ENCODE data around the gene ST7. TPM values are rescaled to one million over a fixed set of nuclear protein-coding genes. Genes with fewer than 3 reads are reported as not detected.

The ST7 gene
- total and polyA plus RNA-seq, 2 donors, result 14.7 to 26.6 TPM

DNA sequence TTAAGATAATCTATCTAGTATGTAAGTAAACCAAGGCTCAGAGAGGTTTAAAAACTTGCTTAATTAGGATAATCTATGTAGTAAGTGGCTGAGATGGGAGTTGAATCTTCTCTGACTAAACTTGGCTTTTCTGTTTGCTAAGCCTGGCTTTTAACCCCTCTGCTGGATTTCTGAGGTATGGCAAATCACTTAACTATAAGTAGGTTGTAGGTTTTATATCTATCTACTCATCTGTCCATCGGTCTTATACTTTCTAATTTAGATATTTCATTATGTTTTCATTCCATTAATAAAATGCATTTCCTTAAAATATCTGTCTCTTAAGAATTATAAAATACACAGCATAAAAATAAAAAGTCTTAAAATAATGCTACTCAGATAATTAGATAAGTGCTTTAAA, 59.4 kb downstream of the ST7 start:
- Histone ChIP-seq H3K36me3 (ENCODE audit: insufficient read depth) (no peaks in the 10 kb centered on the region), H3K4me3 (ENCODE audit: low read depth, low read length) (no peak overlapping the region), H3K4me1 (ENCODE audit: insufficient read depth) (no peaks in the 10 kb centered on the region), H3K27ac (ENCODE audit: low read depth) (no peak overlapping the region)
- DNase-seq (ENCODE audit: extremely low spot score), result no peak
- WGBS, result 86% methylated on average over 1 of the region's 1 CpG

DNA sequence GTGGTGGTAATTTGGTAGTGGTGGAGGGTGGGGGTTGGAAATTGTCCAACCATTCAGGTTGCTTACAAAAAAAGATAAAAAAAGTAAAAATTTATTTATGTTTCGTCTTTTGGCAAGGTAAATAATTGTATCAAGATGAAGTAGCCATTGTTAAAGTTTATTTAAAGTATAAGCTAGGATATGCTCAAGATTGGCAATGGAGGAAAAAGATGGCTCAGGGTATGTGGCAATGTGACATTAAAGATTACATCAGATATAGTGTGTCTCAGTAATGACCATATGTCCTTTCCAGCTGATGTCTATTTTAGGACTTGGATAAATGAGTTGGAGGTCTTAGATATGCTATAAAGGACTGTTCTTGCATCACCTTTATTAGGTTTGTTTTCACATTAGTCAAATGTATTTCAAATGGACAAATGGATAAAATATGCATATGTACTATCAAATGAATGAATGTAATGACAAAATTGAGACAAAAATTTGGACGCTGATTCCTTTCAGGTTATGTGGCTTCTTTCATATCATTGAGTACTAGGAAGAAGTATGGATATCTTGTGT, 60.9 kb downstream of the ST7 start:
- Histone ChIP-seq H3K27ac (ENCODE audit: low read depth) (no peak overlapping the region), H3K4me3 (ENCODE audit: low read depth, low read length) (no peak overlapping the region), H3K36me3 (ENCODE audit: insufficient read depth) (no peaks in the 10 kb centered on the region), H3K4me1 (ENCODE audit: insufficient read depth) (peaks cover 1% of the 10 kb centered on the region)
- 64% methylated on average over 2 of the region's 2 CpGs for WGBS
- no peak for DNase-seq (ENCODE audit: extremely low spot score)

DNA sequence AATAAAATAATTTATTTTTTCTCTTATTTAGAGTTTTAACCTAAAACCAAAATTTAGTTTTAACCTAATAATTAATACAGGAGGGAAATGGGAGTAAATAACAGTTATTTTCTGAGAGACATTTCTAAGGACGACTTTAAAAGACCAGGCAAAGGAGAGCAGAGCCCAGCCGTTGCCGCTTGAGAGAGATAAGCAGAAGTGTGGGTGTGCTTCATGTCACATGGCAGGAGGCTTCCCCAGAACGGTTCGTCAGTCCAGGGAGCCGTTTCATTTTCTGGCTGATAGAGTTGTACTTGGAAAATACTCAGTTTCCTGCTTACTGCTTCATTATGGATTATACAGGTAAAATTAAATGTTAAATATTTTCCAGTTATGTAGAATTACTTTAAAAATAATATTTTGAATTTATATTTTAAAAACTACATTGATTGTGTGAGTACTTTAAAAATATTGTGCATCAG, 61.4 kb downstream of the ST7 start:
- no peak overlapping the region for H3K27ac ChIP-seq (ENCODE audit: low read depth)
- no peak overlapping the region for H3K4me3 ChIP-seq (ENCODE audit: low read depth, low read length)
- H3K4me1 ChIP-seq (ENCODE audit: insufficient read depth), result peaks cover 1% of the 10 kb centered on the region
- WGBS, result 6% methylated on average over 6 of the region's 6 CpGs
- DNase-seq (ENCODE audit: extremely low spot score), result no peak
- H3K36me3 ChIP-seq (ENCODE audit: insufficient read depth), result no peaks in the 10 kb centered on the region

DNA sequence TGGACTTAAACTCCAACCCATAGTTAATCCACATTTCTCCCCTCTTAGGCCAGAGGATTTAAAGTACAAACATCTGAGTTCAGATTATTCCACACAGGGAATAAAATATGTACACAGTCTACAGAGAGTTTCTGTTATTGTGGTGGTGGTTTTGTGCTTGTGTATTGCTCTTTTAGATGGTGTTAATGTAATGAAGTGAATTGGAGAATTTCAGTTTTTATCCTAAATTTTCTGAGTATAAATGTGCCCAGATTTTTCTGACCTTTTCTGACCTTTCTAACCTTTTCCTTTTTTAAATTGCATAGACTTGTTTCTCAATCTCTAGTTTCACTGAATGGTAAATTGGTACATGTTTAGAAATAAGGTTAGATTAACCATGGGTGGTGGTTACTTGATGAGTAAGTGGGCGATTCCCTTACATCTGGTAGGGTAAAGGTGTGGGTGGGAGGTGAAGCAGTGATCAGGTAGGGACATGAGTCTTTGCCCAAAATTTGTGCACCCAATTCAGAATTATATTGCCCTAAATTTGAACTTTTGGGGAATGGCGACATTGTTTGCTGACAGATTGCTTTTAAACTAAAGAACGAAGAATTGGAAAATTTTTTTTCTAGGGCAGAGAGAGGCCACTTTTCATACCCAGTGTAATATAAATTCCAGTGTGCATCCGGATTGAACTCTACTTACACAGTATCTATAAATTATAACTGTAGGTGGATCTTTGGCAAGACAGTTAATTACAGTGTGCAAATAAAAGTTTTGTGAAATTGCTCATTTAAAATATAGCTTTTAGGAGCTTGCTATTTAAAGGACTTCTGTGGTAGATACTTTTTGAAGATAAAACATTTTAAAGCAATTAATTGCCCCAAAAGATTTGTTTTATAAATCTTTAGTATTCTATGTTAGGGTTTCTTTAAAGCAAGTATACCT, 62.2 kb downstream of the ST7 start:
- no peak overlapping the region for H3K27ac ChIP-seq (ENCODE audit: low read depth)
- WGBS, result 86% methylated on average over 4 of the region's 4 CpGs
- H3K4me3 ChIP-seq (ENCODE audit: low read depth, low read length), result no peak overlapping the region

DNA sequence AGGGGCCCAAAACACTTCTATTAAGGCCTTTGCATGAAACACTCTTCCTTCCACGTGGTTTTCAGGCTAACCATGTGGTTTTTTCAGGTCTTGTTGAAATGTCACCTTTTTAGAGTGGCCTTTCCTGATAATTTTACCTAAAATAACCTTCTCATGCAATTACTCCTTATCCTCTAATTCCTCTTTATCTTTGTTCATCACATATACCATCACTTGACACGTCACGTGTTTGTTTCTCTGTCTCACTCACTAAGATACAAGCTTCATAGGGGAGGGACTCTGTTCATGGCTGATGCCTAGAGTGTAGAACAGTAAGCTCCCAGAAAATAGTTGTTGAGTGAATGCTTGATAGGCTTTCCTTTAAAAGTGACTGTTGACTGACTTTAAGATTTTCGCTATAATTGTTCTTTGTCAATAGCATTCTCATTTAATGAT, 63.7 kb downstream of the ST7 start:
- Histone ChIP-seq H3K4me3 (ENCODE audit: low read depth, low read length) (no peak overlapping the region), H3K4me1 (ENCODE audit: insufficient read depth) (peaks cover 1% of the 10 kb centered on the region), H3K27ac (ENCODE audit: low read depth) (no peak overlapping the region), H3K36me3 (ENCODE audit: insufficient read depth) (no peaks in the 10 kb centered on the region)
- 90% methylated on average over 4 of the region's 4 CpGs for WGBS
- no peak for DNase-seq (ENCODE audit: extremely low spot score)

More for the DNA sequence above, 62.2 kb downstream of the ST7 start:
- H3K36me3 ChIP-seq (ENCODE audit: insufficient read depth), result no peaks in the 10 kb centered on the region
- peaks cover 1% of the 10 kb centered on the region for H3K4me1 ChIP-seq (ENCODE audit: insufficient read depth)
- no peak for DNase-seq (ENCODE audit: extremely low spot score)

DNA sequence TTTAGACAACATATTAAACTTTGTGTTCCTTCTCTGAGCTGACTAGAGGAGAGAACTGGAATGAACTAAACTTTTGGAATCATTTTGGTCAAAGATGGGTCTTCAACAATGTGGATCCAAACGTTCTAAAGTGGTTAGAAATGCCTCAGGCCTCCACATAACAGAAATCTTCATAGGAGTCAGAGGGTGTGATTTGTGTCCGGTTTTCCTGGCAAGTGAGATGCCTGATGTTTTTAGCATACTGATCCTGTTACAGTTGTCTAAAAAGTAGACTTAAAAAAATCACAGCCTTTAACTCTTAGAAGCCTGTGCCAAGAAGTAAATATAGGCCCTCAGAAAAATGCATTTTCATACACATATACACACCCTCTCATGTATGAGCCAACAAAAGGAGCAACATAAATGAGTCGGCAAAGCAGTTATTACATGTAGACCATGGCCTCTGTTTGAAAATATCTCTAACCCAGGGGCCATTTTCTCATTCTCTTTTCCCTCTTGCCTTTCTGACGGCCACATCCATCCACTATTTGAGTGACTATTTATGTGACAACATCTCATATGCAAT, 64.5 kb downstream of the ST7 start:
- peaks cover 1% of the 10 kb centered on the region for H3K4me1 ChIP-seq (ENCODE audit: insufficient read depth)
- DNase-seq (ENCODE audit: extremely low spot score), result no peak
- H3K4me3 ChIP-seq (ENCODE audit: low read depth, low read length), result no peak overlapping the region
- no peak overlapping the region for H3K27ac ChIP-seq (ENCODE audit: low read depth)
- no peaks in the 10 kb centered on the region for H3K36me3 ChIP-seq (ENCODE audit: insufficient read depth)
- WGBS, result 66% methylated on average over 4 of the region's 4 CpGs

DNA sequence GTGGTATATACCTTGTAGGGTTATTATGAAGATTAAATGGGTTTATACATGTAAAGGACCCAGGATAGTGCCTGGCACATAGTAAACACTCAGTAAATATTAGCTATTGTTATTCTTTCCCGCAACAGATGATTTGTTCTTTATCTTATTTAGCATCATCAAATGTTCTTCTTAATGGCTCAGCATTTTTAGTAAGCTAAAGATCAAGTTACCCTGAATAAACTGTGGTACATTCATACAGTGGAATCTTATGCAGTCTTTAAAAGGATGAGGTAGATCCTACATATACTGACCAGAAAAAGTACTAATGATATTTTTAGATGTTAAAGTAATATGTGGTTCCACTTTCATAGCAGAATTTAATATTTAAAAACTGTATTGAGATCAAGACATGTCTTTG, 65.4 kb downstream of the ST7 start:
- Histone ChIP-seq H3K4me3 (ENCODE audit: low read depth, low read length) (no peak overlapping the region), H3K27ac (ENCODE audit: low read depth) (no peak overlapping the region), H3K36me3 (ENCODE audit: insufficient read depth) (no peaks in the 10 kb centered on the region), H3K4me1 (ENCODE audit: insufficient read depth) (peaks cover 1% of the 10 kb centered on the region)
- DNase-seq (ENCODE audit: extremely low spot score), result no peak
- 91% methylated on average over 1 of the region's 1 CpG for WGBS

DNA sequence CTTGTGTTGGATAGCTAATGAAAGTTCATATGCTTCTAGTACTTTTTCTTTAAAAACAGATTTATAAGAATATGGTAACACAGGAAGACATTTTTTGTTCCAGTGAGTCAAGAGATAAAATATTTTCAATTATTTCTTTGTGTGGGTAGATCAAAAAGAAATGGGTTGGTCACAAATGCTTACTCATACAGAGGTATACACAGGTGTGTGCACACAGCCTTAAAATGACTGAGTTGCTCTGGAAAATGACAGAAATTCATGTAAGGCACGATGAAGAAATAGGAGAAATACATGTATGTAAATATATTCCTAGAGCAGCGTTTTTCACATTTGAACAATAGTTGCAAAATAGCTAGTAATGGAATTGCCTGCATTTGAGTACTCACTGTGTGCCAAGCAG, 66.0 kb downstream of the ST7 start:
- no peaks in the 10 kb centered on the region for H3K36me3 ChIP-seq (ENCODE audit: insufficient read depth)
- H3K27ac ChIP-seq (ENCODE audit: low read depth), result no peak overlapping the region
- WGBS, result 92% methylated on average over 2 of the region's 2 CpGs
- peaks cover 1% of the 10 kb centered on the region for H3K4me1 ChIP-seq (ENCODE audit: insufficient read depth)
- no peak for DNase-seq (ENCODE audit: extremely low spot score)
- no peak overlapping the region for H3K4me3 ChIP-seq (ENCODE audit: low read depth, low read length)

DNA sequence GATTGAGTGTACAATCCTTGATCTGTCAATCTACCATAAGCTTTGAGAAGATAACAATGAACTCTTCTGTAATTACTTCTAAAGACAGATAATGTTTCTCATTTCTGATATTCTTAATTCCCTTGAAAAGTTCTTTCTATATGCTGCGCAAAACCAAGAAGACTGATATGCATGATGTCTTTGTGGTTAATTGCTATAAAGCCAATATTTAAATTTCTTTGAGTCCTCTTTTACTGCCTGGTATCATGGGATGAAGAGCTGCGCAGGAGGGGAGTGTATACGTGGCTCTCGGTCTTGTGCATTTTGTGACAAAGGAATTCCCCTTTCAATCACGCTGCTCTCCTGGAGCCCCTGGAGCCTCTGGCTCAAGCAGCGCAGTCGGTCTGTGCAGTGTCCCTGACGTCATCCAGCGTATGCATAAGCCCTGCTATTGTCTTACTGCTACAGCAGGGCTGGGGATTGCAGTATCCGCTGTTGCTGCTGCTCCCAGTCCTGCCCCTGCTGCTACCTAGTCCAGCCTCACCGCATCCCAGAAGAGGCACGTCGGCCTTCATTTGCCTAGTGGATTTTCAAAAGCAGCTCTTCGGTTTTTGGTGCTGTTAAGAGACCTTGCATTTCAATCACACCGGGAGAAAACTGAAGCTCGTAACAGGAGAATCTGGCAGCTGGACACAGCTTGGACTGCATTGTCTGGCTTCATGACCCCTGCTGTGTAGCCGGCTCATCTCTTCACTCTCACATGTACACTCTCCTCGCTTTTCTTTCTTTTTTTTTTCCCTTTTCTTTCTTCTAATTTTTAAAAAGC, 66.7 kb downstream of the ST7 start:
- peaks cover 1% of the 10 kb centered on the region for H3K4me1 ChIP-seq (ENCODE audit: insufficient read depth)
- peak; percentile 80 for DNase-seq (ENCODE audit: extremely low spot score)
- H3K36me3 ChIP-seq (ENCODE audit: insufficient read depth), result no peaks in the 10 kb centered on the region
- H3K27ac ChIP-seq (ENCODE audit: low read depth), result no peak overlapping the region
- no peak overlapping the region for H3K4me3 ChIP-seq (ENCODE audit: low read depth, low read length)
- 17% methylated on average over 18 of the region's 18 CpGs for WGBS

DNA sequence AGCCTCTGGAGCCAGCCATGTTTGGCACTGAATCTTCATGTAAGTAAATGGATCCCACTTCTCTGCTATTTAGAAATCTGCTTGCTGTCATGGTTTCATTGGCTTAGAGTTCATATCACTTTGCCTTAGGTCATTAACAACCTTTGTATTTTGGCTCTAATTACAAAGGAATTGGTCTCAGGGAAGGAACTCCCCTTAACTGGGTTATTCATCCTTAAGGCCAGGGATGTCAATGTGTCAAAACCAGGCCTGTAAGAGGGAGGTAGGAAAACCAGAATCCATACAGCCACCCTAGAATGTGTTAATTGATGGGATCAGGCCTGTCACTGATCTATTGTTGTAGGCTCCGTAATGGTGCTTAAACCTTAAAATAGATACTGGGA, 67.3 kb downstream of the ST7 start:
- Histone ChIP-seq H3K4me1 (ENCODE audit: insufficient read depth) (peaks cover 1% of the 10 kb centered on the region), H3K36me3 (ENCODE audit: insufficient read depth) (no peaks in the 10 kb centered on the region), H3K4me3 (ENCODE audit: low read depth, low read length) (no peak overlapping the region), H3K27ac (ENCODE audit: low read depth) (no peak overlapping the region)
- 31% methylated on average over 1 of the region's 1 CpG for WGBS
- no peak for DNase-seq (ENCODE audit: extremely low spot score)

DNA sequence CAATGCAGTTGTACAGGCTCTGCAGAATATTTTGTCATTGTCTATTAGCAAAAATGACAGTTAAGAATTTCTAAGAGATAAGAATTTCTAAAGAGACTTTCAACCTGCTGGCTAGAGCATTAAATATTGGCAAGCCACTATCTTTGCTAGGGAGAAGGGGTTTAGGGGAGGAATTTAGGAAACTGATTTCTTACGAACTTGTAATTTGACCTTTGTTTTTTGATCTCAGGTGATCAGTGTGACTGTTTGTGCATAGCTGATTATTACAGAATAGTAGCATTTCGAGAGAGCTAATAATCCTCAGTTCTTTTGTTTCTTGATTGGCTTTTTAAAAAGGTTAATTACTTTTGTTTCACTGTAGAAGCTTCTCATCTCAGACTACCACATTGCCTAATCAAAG, 68.1 kb downstream of the ST7 start:
- Histone ChIP-seq H3K27ac (ENCODE audit: low read depth) (no peak overlapping the region), H3K4me3 (ENCODE audit: low read depth, low read length) (no peak overlapping the region), H3K36me3 (ENCODE audit: insufficient read depth) (no peaks in the 10 kb centered on the region), H3K4me1 (ENCODE audit: insufficient read depth) (peaks cover 1% of the 10 kb centered on the region)
- DNase-seq (ENCODE audit: extremely low spot score), result no peak
- WGBS, result 74% methylated on average over 2 of the region's 2 CpGs

DNA sequence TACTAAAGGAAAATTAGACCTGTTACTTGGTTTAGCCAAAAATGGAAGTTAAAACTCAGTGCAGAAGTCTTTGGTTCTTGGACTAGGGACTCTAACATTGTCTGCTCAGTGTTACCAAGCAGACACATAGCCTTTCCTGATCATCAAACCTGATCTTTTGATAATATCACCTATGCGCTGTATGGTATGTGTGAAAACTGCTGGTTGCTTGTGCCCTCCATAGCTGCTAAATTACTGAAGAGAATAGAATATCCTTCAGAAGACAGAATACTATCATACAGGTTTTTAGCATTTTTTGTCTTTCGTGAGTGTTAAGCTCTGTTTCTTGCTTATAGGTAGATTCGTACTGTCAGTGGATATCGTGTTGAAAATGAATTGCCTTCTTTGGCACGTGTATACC, 68.7 kb downstream of the ST7 start:
- 89% methylated on average over 5 of the region's 5 CpGs for WGBS
- Histone ChIP-seq H3K27ac (ENCODE audit: low read depth) (no peak overlapping the region), H3K4me1 (ENCODE audit: insufficient read depth) (peaks cover 1% of the 10 kb centered on the region), H3K36me3 (ENCODE audit: insufficient read depth) (no peaks in the 10 kb centered on the region), H3K4me3 (ENCODE audit: low read depth, low read length) (no peak overlapping the region)
- DNase-seq (ENCODE audit: extremely low spot score), result no peak

DNA sequence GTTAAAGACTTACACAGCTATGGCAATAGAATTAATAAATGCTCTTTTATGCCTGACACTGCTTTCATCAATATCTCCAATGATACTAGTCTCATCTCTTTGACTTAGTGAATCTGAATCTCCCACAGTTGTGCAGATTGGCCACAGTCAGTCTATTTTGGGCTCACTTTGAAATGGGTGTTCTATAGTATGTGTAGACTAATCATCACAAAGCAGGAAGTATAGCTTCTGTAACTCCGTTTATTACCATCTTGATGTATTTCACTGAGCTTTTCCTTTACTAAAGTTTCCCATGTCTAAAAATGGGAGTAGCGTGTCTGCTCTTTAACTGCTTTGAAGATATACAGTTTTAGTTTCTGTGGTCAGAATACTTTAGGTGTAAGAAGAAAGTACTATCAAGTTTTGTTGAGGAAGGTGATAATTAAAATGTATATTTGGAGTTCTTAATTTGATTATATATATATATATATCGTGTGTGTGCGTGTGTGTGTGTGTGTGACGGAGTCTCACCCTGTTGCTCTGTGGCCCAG, 70.1 kb downstream of the ST7 start:
- DNase-seq (ENCODE audit: extremely low spot score), result no peak
- Histone ChIP-seq H3K4me1 (ENCODE audit: insufficient read depth) (no peaks in the 10 kb centered on the region), H3K4me3 (ENCODE audit: low read depth, low read length) (no peak overlapping the region), H3K27ac (ENCODE audit: low read depth) (no peak overlapping the region), H3K36me3 (ENCODE audit: insufficient read depth) (no peaks in the 10 kb centered on the region)
- 95% methylated on average over 5 of the region's 5 CpGs for WGBS
